ENCODE data around the gene ECHS1.
"Not testable (repeated sequence)": the region's sequence is repeated elsewhere in the genome, so short reads cannot be mapped to it uniquely, and the experiment has no call there.

Gene ECHS1

DNA sequence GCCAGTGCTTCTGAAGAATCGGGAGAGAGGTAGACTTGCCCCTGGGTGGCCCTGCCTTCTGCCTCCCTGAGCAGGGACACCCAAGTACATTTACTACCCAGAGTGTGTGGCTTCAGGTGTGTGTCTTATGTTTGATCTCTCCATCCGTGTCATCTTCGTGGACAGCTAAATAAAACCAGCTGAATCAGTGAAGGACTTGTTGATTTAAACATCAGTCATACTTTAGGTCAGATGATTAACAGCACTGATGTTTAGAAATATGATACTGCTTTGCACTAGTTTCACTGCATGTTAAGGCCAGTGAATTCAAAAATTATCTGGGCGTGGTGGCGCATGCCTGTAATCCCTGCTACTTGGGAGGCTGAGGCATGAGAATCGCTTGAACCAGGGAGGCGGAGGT lies 24.8 kb upstream of the ECHS1 start:
- DNase-seq = no peak

- no peak for DNase-seq
These were observed 23.0 kb upstream of the ECHS1 start for GRCh38 chr10:133396035-133396624.

DNA sequence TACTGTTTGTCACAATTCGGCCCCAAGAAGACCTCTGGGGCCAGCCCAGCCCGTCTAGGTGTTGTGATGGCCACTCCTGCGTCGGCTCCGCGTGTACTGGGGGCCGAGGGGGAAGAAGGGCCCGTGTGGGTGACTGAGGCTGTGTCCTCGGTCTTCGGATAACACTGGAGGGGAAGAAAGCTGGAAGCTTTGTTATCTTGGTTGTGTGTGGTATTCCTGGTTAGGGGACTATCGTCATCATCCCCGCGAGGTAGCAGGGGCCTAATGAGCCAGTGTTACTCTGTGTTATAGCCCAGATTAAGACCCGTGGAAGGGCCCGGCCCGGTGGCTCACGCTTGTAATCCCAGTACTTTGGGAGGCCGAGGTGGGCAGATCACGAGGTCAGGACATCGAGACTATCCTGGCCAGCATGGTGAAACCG lies 21.7 kb upstream of the ECHS1 start:
- DNase-seq = no peak

GRCh38 chr10:133394064-133394663 lies 21.0 kb upstream of the ECHS1 start, which contains the start of gene MTG1:
Gene MTG1 (plus strand): TSS chr10:133394157. CDS start chr10:133394221, 64 bp downstream.
- DNase-seq = peak; percentile 98

GRCh38 chr10:133393401-133394063 lies 20.4 kb upstream of the ECHS1 start:
- DNase-seq = no peak

GRCh38 chr10:133391761-133392518 lies 18.8 kb upstream of the ECHS1 start:
- DNase-seq = no peak

DNA sequence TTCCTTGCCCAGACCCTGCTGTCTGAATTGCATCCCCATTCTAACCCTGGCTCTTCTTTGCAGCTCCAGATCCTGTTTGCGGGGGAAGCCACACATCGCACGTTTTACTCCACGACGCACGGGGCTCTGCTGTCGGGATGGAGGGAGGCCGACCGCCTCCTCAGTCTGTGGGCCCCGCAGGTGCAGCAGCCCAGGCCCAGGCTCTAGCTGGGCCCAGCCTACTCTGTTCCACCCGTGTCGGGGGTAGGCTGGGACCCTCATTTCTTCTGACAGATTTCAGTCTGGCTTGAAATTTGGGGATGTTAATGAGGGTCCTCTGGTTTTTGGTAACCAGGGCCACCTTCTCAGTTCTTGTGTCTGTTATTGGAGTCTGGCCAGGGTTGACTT lies 18.1 kb upstream of the ECHS1 start:
- no peak for DNase-seq

DNA sequence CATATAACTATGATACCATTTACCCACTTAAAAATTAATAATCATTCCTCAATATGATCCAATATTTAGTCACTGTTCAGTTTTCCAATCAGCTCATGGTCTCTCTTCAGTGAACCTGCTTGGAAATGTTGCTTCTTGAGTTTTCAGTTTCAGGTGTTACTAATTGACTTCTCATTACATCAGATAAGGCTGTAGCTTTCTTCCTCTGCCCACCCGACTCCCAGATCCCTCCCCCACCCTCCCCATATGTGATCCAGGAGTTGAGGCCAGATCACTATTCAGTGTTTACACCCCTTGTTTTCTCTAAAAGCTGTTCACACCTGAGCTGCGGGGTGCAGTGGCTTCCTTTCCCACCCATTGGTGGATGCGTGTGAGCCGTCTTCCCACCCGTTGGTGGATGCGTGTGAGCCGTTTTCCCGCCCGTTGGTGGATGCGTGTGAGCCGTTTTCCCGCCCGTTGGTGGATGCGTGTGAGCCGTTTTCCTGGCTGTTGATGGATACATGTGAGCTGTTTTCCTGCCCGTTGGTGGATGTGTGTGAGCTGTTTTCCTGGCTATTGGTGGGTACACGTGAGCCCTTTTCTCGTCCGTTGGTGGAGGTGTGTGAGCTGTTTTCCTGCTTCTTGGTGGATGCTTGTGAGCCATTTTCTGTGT lies 17.6 kb upstream of the ECHS1 start:
- no peak for DNase-seq

- DNase-seq = peak; percentile 61
These were observed 16.0 kb upstream of the ECHS1 start for GRCh38 chr10:133388973-133389818.

DNA sequence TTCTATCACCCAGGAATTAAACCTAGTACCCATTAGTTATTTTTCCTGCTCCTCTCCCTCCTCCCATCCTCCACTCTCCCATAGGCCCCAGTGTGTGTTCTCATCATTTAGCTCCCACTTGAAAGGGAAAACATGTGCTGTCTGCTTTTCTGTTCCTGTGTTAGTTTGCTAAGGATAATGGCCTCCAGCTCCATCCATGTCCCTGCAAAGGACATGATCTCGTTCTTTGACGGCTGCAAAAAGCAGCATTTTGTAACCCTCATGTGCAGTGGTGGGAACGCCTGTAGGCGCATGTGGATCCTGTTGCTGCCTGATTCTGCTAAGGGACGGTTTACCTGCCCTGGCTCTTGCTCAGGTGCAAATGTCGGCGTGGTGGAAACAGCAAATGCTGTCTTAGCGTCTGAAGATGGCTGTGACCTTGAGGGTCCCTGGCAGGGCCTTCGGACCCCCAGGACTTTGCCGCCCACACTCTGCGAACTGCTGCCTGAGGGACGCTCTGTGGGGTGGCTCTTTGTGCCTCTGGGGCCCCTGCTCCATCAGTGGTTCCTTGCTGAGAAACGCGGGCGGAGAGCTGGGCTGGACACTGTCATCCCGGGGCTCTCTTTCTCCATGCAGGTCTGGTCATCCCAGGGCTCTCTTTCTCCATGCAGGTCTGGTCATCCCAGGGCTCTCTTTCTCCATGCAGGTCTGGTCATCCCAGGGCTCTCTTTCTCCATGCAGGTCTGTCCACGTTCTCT lies 15.2 kb upstream of the ECHS1 start:
- no peak for DNase-seq

DNA sequence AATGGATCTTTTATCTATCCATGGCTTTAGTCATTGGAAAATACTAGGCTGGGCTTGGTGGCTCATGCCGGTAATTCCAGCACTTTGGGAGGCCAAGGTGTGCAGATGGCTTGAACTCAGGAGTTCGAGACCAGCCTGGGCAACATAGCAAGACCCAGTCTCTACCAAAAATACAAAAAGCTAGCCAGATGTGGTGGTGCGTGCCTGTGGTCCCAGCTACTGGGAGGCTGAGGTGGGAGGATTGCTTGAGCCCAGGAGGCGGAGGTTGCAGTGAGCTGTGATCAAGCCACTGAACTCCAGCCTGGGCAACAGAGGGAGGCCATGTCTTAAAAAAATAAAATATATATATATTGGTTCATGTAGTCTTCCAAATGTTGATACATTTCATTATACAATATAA lies 13.8 kb upstream of the ECHS1 start:
- not testable (repeated sequence) for DNase-seq

GRCh38 chr10:133385214-133385613 lies 12.1 kb upstream of the ECHS1 start:
- no peak for DNase-seq

GRCh38 chr10:133384071-133384470 lies 10.9 kb upstream of the ECHS1 start:
- DNase-seq = no peak

GRCh38 chr10:133383551-133383950 lies 10.4 kb upstream of the ECHS1 start:
- no peak for DNase-seq

DNA sequence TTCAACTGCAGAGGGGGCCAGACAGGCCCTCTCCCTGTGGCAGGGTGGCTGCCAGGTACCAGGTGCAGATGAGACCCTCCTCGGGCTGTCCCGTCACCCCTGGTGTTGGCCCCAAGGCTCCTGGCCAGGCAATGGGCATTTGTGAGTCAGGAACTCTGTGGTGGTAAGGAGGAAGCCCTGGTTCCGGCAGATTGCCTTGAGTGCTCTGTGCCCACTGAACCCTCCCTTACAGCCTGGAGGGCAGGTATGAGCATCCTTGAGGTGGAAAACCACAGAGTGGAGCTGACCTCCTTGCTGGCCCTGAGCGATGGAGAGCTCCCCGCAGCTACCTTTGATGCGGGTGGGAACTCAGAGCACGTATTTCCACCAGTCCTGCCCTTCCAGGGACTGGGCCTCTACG lies 7.9 kb upstream of the ECHS1 start:
- no peak for DNase-seq

DNA sequence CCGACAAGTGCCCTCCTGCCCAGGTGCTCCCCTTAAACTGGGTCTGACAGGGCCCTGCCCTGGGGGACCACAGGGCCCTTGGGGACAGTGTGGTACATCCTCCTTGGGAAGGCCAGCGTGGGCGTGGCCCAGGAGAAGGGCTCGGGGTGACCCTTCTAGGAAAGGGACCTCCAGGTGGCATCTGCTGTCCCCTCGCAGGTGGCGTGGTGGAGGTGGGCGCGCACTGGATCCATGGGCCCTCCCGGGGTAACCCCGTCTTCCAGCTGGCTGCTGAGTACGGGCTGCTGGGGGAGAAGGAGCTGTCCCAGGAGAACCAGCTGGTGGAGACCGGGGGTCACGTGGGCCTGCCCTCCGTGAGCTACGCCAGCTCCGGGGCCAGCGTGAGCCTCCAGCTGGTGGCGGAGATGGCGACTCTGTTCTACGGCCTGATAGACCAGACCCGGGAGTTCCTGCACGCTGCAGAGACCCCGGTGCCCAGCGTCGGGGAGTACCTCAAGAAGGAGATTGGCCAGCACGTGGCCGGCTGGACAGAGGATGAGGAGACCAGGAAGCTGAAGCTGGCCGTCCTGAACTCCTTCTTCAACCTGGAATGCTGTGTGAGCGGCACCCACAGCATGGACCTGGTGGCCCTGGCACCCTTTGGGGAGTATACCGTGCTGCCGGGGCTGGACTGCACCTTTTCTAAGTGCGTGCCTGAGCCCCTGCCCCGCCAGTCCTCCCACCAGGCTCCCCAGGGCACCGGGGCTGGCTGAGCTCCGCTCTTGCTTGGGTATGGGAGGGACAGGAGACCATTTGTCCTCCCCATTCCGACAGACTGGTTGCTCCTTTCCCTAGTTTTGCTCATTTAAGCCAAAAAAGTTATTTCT lies 6.9 kb upstream of the ECHS1 start:
- DNase-seq = no peak

- no peak for DNase-seq
These were observed 6.1 kb upstream of the ECHS1 start, which contains the start of gene PAOX for GRCh38 chr10:133379152-133379800. Gene PAOX (plus strand): TSS chr10:133379262. CDS start chr10:133379317, 55 bp downstream.

DNA sequence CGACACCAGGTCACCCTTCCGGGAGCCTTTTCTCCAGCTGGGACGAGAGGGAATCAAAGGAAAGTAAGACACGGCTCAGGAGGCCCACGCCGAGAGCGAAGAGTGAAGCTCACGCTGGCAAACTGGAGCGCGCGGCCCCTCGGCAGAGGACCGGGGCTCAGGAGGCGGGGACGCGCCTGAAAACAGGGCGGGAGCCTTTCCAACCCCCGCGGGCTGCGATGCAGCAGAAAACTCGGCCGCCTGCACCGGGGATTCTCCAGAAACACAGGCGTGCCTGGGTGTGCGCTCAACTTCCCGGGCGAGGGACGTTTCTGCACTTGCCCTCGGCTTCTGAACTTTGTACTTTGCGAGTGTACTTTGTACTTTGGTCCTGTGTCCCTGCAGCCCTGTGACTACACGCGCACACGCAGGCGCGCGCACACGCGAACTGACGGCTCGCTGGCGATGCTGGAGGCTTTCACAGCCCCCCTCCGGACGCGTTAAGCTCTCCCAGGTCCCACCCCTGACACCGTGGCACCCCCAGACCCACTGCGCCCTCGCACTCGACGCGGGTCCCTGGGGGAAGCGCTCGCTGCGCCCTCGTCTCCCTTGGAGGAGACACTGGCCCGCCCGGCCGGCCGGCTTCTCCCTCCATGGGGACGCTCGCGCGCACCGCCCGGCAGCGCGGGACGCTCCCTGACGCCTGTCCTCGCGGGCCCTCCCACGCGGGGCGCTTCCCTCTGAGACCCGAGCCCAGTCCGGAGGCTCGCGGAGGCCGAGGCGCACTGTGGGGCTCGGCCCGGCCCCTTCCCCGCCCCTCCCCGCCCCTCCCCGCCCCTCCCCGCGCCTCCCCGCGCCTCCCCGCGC lies 5.3 kb upstream of the ECHS1 start:
- peak; percentile 50 for DNase-seq

GRCh38 chr10:133377818-133378250 lies 4.7 kb upstream of the ECHS1 start:
- no peak for DNase-seq

Data from activated CD4-positive, alpha-beta T cell treated with anti-CD3 and anti-CD28 coated beads, Interleukin-10, Interleukin-2, amounts not matched to agents 100 ng/mL and 50 ng/mL, durations not matched to agents 16 hours and 8 hours (primary cell).